Mesenchymal stem cell (in vitro differentiated cells and primary cell): Measurements from ENCODE around the gene CXCL17.
"Not testable (repeated sequence)": the region's sequence is repeated elsewhere in the genome, so short reads cannot be mapped to it uniquely, and the experiment has no call there.

Experiments used
- DNase-seq: peaks from one replicate; pipeline ENCODE4 v3.0.0-alpha.2; 2013
- H2AFZ ChIP-seq: one replicate; pipeline ENCODE4 v1.6.1; 2013; ENCODE audit warnings: low read depth, mild to moderate bottlenecking, control low read depth, inconsistent platforms, low read length, moderate library complexity
- H2AK5ac ChIP-seq: 2 replicates; pipeline ENCODE4 v1.6.1; 2013; ENCODE audit warnings: low read length, moderate library complexity, mild to moderate bottlenecking, inconsistent platforms; ENCODE audit not compliant: severe bottlenecking
- H2BK120ac ChIP-seq: one replicate; pipeline ENCODE4 v1.6.1; 2013; ENCODE audit warnings: low read depth, mild to moderate bottlenecking, inconsistent platforms, low read length, moderate library complexity
- H2BK12ac ChIP-seq, 2 experiments: one replicate each; pipeline ENCODE4 v1.6.1; 2013; ENCODE audit warnings: inconsistent platforms in 2 of 2, low read length in 2 of 2, mild to moderate bottlenecking in 2 of 2, moderate library complexity in 2 of 2, control low read depth in 1 of 2
- H2BK15ac ChIP-seq: one replicate; pipeline ENCODE4 v1.6.1; 2013; ENCODE audit warnings: mild to moderate bottlenecking, low read depth, inconsistent platforms; ENCODE audit not compliant: poor library complexity, severe bottlenecking
- H2BK5ac ChIP-seq: 2 replicates; pipeline ENCODE4 v1.6.1; 2013; ENCODE audit warnings: low read depth, mild to moderate bottlenecking, low read length, control low read depth, inconsistent platforms; ENCODE audit not compliant: poor library complexity, severe bottlenecking
- H3K14ac ChIP-seq, 2 experiments: one replicate each; pipeline ENCODE4 v1.6.1; 2013; ENCODE audit warnings: inconsistent platforms in 2 of 2, low read length in 2 of 2, control low read depth in 1 of 2, mild to moderate bottlenecking in 1 of 2, moderate library complexity in 1 of 2
- H3K18ac ChIP-seq, 2 experiments: one replicate each; pipeline ENCODE4 v1.6.1; 2013; ENCODE audit warnings: inconsistent platforms in 2 of 2, low read length in 2 of 2, control low read depth in 1 of 2, low read depth in 1 of 2, mild to moderate bottlenecking in 1 of 2
- H3K23ac ChIP-seq, 2 experiments: one replicate each; pipeline ENCODE4 v1.6.1; 2013; ENCODE audit warnings: inconsistent platforms in 2 of 2, low read length in 2 of 2, mild to moderate bottlenecking in 2 of 2, moderate library complexity in 2 of 2, control low read depth in 1 of 2
- H3K27ac ChIP-seq: 2 replicates; pipeline ENCODE4 v1.5.1; 2013; ENCODE audit warnings: mild to moderate bottlenecking, moderate library complexity, low read length, control low read depth, inconsistent platforms; ENCODE audit not compliant: poor library complexity, severe bottlenecking
- H3K27me3 ChIP-seq, 2 experiments: 2 replicates each; pipeline versions ENCODE4 v1.6.1 to v1.7.0; 2013; ENCODE audit warnings: low read length in 2 of 2, mild to moderate bottlenecking in 2 of 2, moderate library complexity in 2 of 2, control low read depth in 1 of 2, inconsistent platforms in 1 of 2; ENCODE audit not compliant: control insufficient read depth in 1 of 2, insufficient read depth in 1 of 2
- H3K36me3 ChIP-seq, 2 experiments: 2 replicates each; pipeline versions ENCODE4 v1.6.1 to v1.7.0; 2013; ENCODE audit warnings: low read length in 2 of 2, control low read depth in 1 of 2, inconsistent platforms in 1 of 2, low read depth in 1 of 2, mild to moderate bottlenecking in 1 of 2; ENCODE audit not compliant: insufficient read depth in 2 of 2, control insufficient read depth in 1 of 2
- H3K4ac ChIP-seq, 2 experiments: one replicate each; pipeline ENCODE4 v1.6.1; 2013; ENCODE audit warnings: inconsistent platforms in 2 of 2, low read length in 2 of 2, mild to moderate bottlenecking in 2 of 2, moderate library complexity in 2 of 2, control low read depth in 1 of 2, low read depth in 1 of 2
- H3K4me1 ChIP-seq: 2 replicates; pipeline ENCODE4 v1.6.1; 2013; ENCODE audit warnings: low read depth, low read length, control low read depth; ENCODE audit not compliant: control insufficient read depth, insufficient read depth
- H3K4me2 ChIP-seq: 2 replicates; pipeline ENCODE4 v1.6.1; 2013; ENCODE audit warnings: low read length, mild to moderate bottlenecking, inconsistent platforms; ENCODE audit not compliant: poor library complexity, severe bottlenecking
- H3K4me3 ChIP-seq, 2 experiments: 2 replicates each; pipeline versions ENCODE4 v1.5.1 to v1.7.0; 2013; ENCODE audit warnings: low read length in 2 of 2, mild to moderate bottlenecking in 2 of 2, control low read depth in 1 of 2, low read depth in 1 of 2; ENCODE audit not compliant: insufficient read depth in 1 of 2
- H3K79me1 ChIP-seq: replicated peaks from 2 replicates; pipeline ENCODE4 v1.6.1; 2013; ENCODE audit warnings: mild to moderate bottlenecking, control low read depth, low read length, inconsistent platforms; ENCODE audit not compliant: poor library complexity, severe bottlenecking
- H3K9ac ChIP-seq: 2 replicates; pipeline ENCODE4 v1.7.0; 2013; ENCODE audit warnings: mild to moderate bottlenecking, low read length, moderate library complexity
- H3K9me3 ChIP-seq: 2 replicates; pipeline ENCODE4 v1.7.0; 2013; ENCODE audit warnings: mild to moderate bottlenecking, low read length; ENCODE audit not compliant: control insufficient read depth
- H4K8ac ChIP-seq: one replicate; pipeline ENCODE4 v1.6.1; 2013; ENCODE audit warnings: inconsistent platforms, mild to moderate bottlenecking, low read length, moderate library complexity
- H4K91ac ChIP-seq: one replicate; pipeline ENCODE4 v1.6.1; 2013; ENCODE audit warnings: mild to moderate bottlenecking, low read length, inconsistent platforms
- WGBS: methylation state at CpG from one replicate; pipeline ENCODE4 v1.1.7; 2013; ENCODE audit warnings: mixed read lengths; 5-methylcytosine and 5-hydroxymethylcytosine counted together

Gene CXCL17

DNA sequence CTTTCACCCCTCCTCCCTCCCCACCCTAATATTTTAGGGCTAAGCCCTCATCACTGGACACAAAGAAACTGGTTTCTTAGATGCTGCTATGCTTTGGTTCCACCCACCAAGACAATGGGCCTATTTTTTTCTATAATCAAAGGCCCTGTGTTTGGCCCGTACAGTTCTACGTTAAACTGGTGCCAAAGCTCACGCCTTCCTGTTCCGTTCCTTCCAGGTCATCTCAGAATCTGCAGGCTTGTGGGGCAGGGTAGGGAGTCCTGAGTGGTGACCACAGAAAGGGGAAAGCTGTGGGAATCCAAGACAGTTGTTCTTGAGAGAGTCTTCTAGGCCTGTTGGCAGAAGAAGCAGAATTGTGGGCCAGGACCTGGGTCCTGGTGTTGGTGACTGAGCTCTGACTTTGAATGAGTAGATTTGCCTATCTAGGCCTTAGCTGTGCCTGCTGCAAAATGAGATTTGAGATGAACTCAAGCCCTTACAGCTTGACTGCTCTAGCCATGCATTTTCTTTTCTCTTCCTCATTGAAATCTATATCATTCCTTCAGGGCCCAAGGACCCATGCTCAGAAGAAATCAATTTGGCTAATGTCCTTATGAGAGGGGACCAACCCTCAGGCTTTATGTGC is 19.1 kb upstream of the CXCL17 start:
- Histone ChIP-seq H3K9me3 (no peaks in the 10 kb centered on the region), H3K4me3 (no peak overlapping the region), H4K8ac (no peak overlapping the region), H3K27ac (no peak overlapping the region), H3K18ac (no peak overlapping the region), H3K9ac (no peak overlapping the region), H2AK5ac (no peak overlapping the region), H3K27me3 (peaks cover 0 to 69% of the 10 kb centered on the region in 2 experiments), H4K91ac (no peak overlapping the region), H3K14ac (no peak overlapping the region), H3K23ac (no peak overlapping the region), H3K4me1 (no peaks in the 10 kb centered on the region), H2BK15ac (no peak overlapping the region), H2BK5ac (no peak overlapping the region), H3K36me3 (no peaks in the 10 kb centered on the region), H2BK12ac (no peak overlapping the region), H3K4me2 (no peak overlapping the region), H3K4ac (no peak overlapping the region), H2BK120ac (no peak overlapping the region), H2AFZ (no peak overlapping the region), H3K79me1 (no peaks in the 10 kb centered on the region)
- DNase-seq: no peak
- 97% methylated on average over 4 of the region's 4 CpGs for WGBS

DNA sequence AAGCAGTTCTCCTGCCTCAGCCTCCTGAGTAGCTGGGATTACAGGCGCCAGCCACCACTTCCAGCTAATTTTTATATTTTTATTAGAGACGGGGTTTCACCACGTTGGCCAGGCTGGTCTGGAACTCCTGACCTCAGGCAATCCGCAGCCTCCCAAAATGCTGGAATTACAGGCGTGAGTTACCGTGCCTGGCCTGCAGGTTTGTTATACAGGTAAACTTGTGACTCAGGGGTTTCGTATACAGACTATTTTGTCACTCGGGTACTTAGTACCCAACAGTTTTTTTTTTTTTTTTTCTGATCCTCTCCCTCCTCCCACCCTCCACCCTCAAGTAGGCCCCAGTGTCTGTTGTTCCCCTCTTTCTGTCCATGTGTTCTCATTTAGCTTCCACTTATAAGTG is 18.5 kb upstream of the CXCL17 start:
- not testable (repeated sequence) for H3K4me3 ChIP-seq, H2BK12ac ChIP-seq, DNase-seq, H3K23ac ChIP-seq, H3K18ac ChIP-seq, H4K8ac ChIP-seq, H3K4me2 ChIP-seq, H3K14ac ChIP-seq, H3K4me1 ChIP-seq, H3K27ac ChIP-seq, H2BK120ac ChIP-seq, H3K9me3 ChIP-seq, H2AK5ac ChIP-seq, H3K9ac ChIP-seq, H2BK5ac ChIP-seq, H2AFZ ChIP-seq, H3K36me3 ChIP-seq, H3K79me1 ChIP-seq, H2BK15ac ChIP-seq, H3K4ac ChIP-seq, H4K91ac ChIP-seq
- peaks cover 0 to 64% of the 10 kb centered on the region in 2 experiments for H3K27me3 ChIP-seq
- 93% methylated on average over 8 of the region's 8 CpGs for WGBS

DNA sequence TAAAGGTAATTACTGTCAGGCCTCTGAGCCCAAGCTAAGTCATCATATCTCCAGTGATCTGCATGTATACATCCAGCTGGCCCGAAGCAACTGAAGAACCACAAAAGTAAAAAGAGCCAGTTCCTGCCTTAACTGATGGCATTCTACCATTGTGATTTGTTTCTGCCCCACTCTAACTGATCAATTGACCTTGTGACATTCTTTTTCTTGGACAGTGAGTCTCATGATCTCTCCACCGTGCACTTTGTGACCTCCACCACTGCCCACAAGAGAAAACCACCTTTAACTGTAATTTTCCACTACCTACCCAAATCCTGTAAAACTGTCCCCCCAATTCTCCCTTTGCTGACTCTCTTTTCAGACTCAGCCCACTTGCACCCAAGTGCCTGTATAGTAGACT is 17.2 kb upstream of the CXCL17 start:
- Histone ChIP-seq H2BK5ac (no peak overlapping the region), H3K23ac (no peak overlapping the region), H2BK15ac (no peak overlapping the region), H3K27me3 (peaks cover 3 to 63% of the 10 kb centered on the region in 2 experiments), H4K91ac (no peak overlapping the region), H3K14ac (no peak overlapping the region), H3K36me3 (no peaks in the 10 kb centered on the region), H2BK120ac (no peak overlapping the region), H2BK12ac (no peak overlapping the region), H2AFZ (no peak overlapping the region), H3K4ac (no peak overlapping the region), H3K79me1 (no peaks in the 10 kb centered on the region), H3K18ac (no peak overlapping the region), H3K9ac (no peak overlapping the region), H3K27ac (no peak overlapping the region), H4K8ac (no peak overlapping the region), H3K4me1 (no peaks in the 10 kb centered on the region), H3K4me3 (no peak overlapping the region), H3K9me3 (no peaks in the 10 kb centered on the region), H3K4me2 (no peak overlapping the region), H2AK5ac (no peak overlapping the region)
- no peak for DNase-seq
- WGBS: 82% methylated on average over 2 of the region's 2 CpGs

DNA sequence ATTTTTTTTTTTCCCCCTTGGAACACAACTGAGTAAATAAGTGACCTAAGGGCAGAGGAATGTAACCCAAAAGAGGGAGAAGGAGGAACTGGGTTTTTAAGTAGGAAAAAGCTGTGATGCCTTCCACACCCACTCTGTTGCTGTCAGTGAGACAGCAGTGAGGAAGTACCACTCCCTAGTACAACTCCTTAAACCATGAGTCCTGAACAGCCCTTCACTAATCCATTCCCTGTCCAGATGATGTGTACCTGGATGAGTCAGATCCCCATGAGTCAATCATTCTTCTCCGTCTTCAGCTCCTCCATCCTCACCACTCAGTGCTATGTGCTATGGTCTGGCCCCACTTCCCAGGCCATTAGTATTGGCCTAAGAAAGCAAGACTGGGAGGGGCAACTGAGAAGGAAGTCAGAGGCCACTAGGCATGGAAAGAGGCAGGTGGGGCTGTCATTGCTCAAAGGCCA is 12.9 kb upstream of the CXCL17 start:
- H4K91ac ChIP-seq: no peak overlapping the region
- H3K9ac ChIP-seq: no peak overlapping the region
- H2BK5ac ChIP-seq: no peak overlapping the region
- no peak overlapping the region for H2BK120ac ChIP-seq
- no peak overlapping the region for H2AK5ac ChIP-seq
- no peak overlapping the region for H2BK15ac ChIP-seq
- no peak overlapping the region for H3K27ac ChIP-seq
- no peaks in the 10 kb centered on the region for H3K4me1 ChIP-seq
- no peak overlapping the region for H3K4ac ChIP-seq
- peaks cover 36 to 76% of the 10 kb centered on the region in 2 experiments for H3K27me3 ChIP-seq
- H2AFZ ChIP-seq: no peak overlapping the region
- H3K18ac ChIP-seq: no peak overlapping the region
- H3K23ac ChIP-seq: no peak overlapping the region
- no peaks in the 10 kb centered on the region for H3K36me3 ChIP-seq
- H3K4me3 ChIP-seq: no peak overlapping the region
- H4K8ac ChIP-seq: no peak overlapping the region
- H2BK12ac ChIP-seq: no peak overlapping the region
- H3K79me1 ChIP-seq: no peaks in the 10 kb centered on the region
- WGBS: no CpG with 5 or more reads among the region's 1 CpG
- no peak overlapping the region for H3K4me2 ChIP-seq
- H3K14ac ChIP-seq: no peak overlapping the region
- no peaks in the 10 kb centered on the region for H3K9me3 ChIP-seq
- DNase-seq: no peak
